ENCODE data around the gene DPF3. TPM values are rescaled to one million over a fixed set of nuclear protein-coding genes. Genes with fewer than 3 reads are reported as not detected.

The DPF3 gene
- total and polyA plus RNA-seq, 2 donors from 2014 or later: 2.3 to 2.8 TPM

DNA sequence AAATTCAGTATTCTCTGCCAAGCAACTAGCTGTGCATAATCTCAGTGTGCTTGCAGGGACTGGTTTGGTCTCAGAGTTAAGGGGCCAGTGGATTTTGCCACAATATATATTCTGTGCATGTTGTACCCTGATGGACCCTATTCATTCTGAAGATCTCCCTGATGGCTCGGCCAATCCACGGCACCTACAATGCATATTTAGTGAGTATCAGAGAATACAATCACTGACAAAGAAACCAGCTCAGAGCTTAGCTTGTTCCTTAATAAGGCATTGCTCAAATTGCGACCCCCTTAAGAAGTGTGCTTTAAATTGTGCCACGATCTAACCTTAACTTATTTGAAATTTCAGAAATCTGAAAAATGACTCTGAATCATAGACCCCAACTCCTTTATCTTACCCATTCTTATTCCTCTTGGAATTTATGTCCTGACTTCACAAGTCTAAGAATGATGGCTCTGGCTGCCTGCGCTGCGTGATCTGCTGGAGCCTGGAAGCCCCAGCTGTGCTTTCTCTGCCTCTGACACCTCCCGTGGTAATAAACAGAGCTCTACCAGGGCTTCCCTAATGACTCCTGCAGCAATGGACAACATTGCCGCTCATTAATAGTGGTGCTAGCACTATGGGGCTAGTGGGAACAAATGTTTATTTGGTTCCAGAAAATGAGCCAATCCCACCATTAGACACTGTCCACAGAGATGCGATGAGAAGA, 23.3 kb upstream of the DPF3 start:
- intact Hi-C loops (cut with DNase I): no loop called here
- DNase-seq (peak in 4 of 5 donors; percentile 57 to 85 (median 74)), FAIRE-seq (no peak)
- no peak overlapping the region for H3K4me3 ChIP-seq (ENCODE audit: low read length in 3 of 3)
- no peaks in the 10 kb centered on the region for H3K9me3 ChIP-seq (ENCODE audit: control insufficient read depth in 2 of 3, insufficient read depth in 1 of 3, low read length in 3 of 3)
- no peak overlapping the region for H3K27ac ChIP-seq (ENCODE audit: low read depth in 2 of 2, low read length in 2 of 2)
- no peak overlapping the region for H3K9ac ChIP-seq (ENCODE audit: low read length in 3 of 3)
- H3K36me3 ChIP-seq (ENCODE audit: control insufficient read depth in 2 of 3, insufficient read depth in 3 of 3, low read length in 3 of 3): no peaks in the 10 kb centered on the region
- peaks cover 0 to 6% (median 0%) of the 10 kb centered on the region in 3 donors for H3K4me1 ChIP-seq (ENCODE audit: control insufficient read depth in 2 of 3, insufficient read depth in 2 of 3, low read depth in 1 of 3, low read length in 3 of 3)
- TF ChIP-seq, protein P1, sequence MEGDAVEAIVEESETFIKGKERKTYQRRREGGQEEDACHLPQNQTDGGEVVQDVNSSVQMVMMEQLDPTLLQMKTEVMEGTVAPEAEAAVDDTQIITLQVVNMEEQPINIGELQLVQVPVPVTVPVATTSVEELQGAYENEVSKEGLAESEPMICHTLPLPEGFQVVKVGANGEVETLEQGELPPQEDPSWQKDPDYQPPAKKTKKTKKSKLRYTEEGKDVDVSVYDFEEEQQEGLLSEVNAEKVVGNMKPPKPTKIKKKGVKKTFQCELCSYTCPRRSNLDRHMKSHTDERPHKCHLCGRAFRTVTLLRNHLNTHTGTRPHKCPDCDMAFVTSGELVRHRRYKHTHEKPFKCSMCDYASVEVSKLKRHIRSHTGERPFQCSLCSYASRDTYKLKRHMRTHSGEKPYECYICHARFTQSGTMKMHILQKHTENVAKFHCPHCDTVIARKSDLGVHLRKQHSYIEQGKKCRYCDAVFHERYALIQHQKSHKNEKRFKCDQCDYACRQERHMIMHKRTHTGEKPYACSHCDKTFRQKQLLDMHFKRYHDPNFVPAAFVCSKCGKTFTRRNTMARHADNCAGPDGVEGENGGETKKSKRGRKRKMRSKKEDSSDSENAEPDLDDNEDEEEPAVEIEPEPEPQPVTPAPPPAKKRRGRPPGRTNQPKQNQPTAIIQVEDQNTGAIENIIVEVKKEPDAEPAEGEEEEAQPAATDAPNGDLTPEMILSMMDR (IDR thresholded peaks at IDR 0.05; ENCODE audit: borderline replicate concordance, extremely low read depth, insufficient read depth): no peak
- no peaks in the 10 kb centered on the region for H3K27me3 ChIP-seq (ENCODE audit: control insufficient read depth, insufficient read depth, low read length)

DNA sequence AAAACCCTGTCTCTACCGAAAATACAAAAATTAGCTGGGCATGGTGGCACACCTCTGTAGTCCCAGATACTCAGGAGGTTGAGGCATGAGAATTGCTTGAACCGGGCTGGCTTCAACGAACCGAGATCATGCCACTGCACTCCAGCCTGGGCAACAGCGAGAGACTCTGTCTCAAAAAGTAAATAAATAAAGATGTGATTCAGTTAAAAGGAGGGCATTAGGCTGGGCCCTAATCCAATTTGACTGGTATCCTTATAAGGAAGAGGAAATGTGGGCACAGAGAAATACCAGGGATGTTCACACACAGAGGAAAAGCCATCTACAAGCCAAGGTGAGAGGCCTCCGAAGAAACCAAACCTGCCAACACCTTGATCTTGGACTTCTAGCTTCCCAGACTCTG, 22.3 kb upstream of the DPF3 start:
- H3K36me3 ChIP-seq (ENCODE audit: control insufficient read depth in 2 of 3, insufficient read depth in 3 of 3, low read length in 3 of 3): no peaks in the 10 kb centered on the region
- H3K4me3 ChIP-seq (ENCODE audit: low read length in 3 of 3): no peak overlapping the region
- H3K9me3 ChIP-seq (ENCODE audit: control insufficient read depth in 2 of 3, insufficient read depth in 1 of 3, low read length in 3 of 3): no peaks in the 10 kb centered on the region
- no peak overlapping the region for H3K27ac ChIP-seq (ENCODE audit: low read depth in 2 of 2, low read length in 2 of 2)
- DNase-seq (no peak), FAIRE-seq (no peak)
- intact Hi-C loops (cut with DNase I): no loop called here
- TF ChIP-seq, protein P1 (IDR thresholded peaks at IDR 0.05; ENCODE audit: borderline replicate concordance, extremely low read depth, insufficient read depth): no peak
- peaks cover 0 to 6% (median 0%) of the 10 kb centered on the region in 3 donors for H3K4me1 ChIP-seq (ENCODE audit: control insufficient read depth in 2 of 3, insufficient read depth in 2 of 3, low read depth in 1 of 3, low read length in 3 of 3)
- no peak overlapping the region for H3K9ac ChIP-seq (ENCODE audit: low read length in 3 of 3)
- no peaks in the 10 kb centered on the region for H3K27me3 ChIP-seq (ENCODE audit: control insufficient read depth, insufficient read depth, low read length)

DNA sequence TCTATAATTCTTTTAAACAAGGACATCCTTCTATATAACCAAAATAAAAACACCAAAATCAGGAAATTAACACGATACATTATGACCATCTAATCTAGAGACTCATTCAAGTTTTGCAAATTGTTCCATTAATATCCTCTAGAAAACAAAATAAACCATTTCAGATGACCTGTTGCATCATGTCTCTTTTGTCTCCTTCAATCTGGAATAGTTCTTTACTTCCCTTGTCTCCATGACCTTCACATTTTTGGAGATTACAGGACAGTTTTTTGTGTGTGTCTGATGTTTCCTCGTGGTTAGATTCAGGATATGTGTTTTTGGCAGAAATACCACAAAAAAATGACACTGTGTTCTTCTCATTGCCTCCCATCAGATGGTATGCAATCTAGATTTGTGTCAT, 19.9 kb upstream of the DPF3 start:
- Histone ChIP-seq H3K27ac (ENCODE audit: low read depth in 2 of 2, low read length in 2 of 2) (no peak overlapping the region), H3K36me3 (ENCODE audit: control insufficient read depth in 2 of 3, insufficient read depth in 3 of 3, low read length in 3 of 3) (no peaks in the 10 kb centered on the region), H3K4me1 (ENCODE audit: control insufficient read depth in 2 of 3, insufficient read depth in 2 of 3, low read depth in 1 of 3, low read length in 3 of 3) (peaks cover 0 to 6% (median 0%) of the 10 kb centered on the region in 3 donors), H3K9ac (ENCODE audit: low read length in 3 of 3) (no peak overlapping the region), H3K9me3 (ENCODE audit: control insufficient read depth in 2 of 3, insufficient read depth in 1 of 3, low read length in 3 of 3) (no peaks in the 10 kb centered on the region), H3K27me3 (ENCODE audit: control insufficient read depth, insufficient read depth, low read length) (no peaks in the 10 kb centered on the region), H3K4me3 (ENCODE audit: low read length in 3 of 3) (no peak overlapping the region)
- DNase-seq (no peak), FAIRE-seq (no peak)
- TF ChIP-seq, protein P1 (IDR thresholded peaks at IDR 0.05; ENCODE audit: borderline replicate concordance, extremely low read depth, insufficient read depth): no peak
- intact Hi-C loops (cut with DNase I): no loop called here
